Aorta (tissue), 5 donors: ENCODE data around the gene NHP2. TPM values are rescaled to one million over a fixed set of nuclear protein-coding genes. Genes with fewer than 3 reads are reported as not detected.

Source experiments
- ATAC-seq: fragments of 200-7000 bp; cut with Tn5 transposase; one replicate; pipeline ENCODE4 v1.9.1; 2022; ENCODE audit warnings: moderate library complexity; ENCODE audit not compliant: low FRiP score
- DNase-seq, 2 donors: peaks; one replicate each; pipeline ENCODE4 v3.0.0-alpha.2; 2020
- H3K27ac ChIP-seq, 2 donors: one replicate each; pipeline ENCODE4 v1.5.1; 2013; ENCODE audit warnings: low read length in 2 of 2, mild to moderate bottlenecking in 2 of 2, moderate library complexity in 2 of 2, control low read depth in 1 of 2, inconsistent platforms in 1 of 2, low read depth in 1 of 2
- H3K27me3 ChIP-seq, 2 donors: one replicate each; pipeline ENCODE4 v1.6.1; 2013; ENCODE audit warnings: control low read depth in 1 of 2, low read length in 1 of 2, mild to moderate bottlenecking in 1 of 2, moderate library complexity in 1 of 2; ENCODE audit not compliant: insufficient read depth in 2 of 2, control insufficient read depth in 1 of 2
- H3K36me3 ChIP-seq, 2 donors: one replicate each; pipeline ENCODE4 v1.6.1; 2013; ENCODE audit warnings: control low read depth in 1 of 2, low read length in 1 of 2, mild to moderate bottlenecking in 1 of 2; ENCODE audit not compliant: insufficient read depth in 2 of 2, control insufficient read depth in 1 of 2
- H3K4me1 ChIP-seq, 2 donors: one replicate each; pipeline ENCODE4 v1.6.1; 2013; ENCODE audit warnings: low read length in 2 of 2, control low read depth in 1 of 2, mild to moderate bottlenecking in 1 of 2, moderate library complexity in 1 of 2; ENCODE audit not compliant: insufficient read depth in 2 of 2, control insufficient read depth in 1 of 2
- H3K4me3 ChIP-seq, 2 donors: one replicate each; pipeline ENCODE4 v1.5.1; 2013; ENCODE audit warnings: low read length in 2 of 2, control low read depth in 1 of 2, mild to moderate bottlenecking in 1 of 2
- H3K9me3 ChIP-seq: one replicate; pipeline ENCODE4 v1.6.1; 2013; ENCODE audit warnings: mild to moderate bottlenecking, low read length; ENCODE audit not compliant: control insufficient read depth
- WGBS, 2 donors: extraction: QIAGEN DNeasy Blood & Tissue Kit; methylation state at CpG; one replicate each; pipeline ENCODE4 v1.1.7; 2013; 5-methylcytosine and 5-hydroxymethylcytosine counted together
- intact Hi-C, 2 donors: fragments of 100-400 bp; cut with DNase I; formaldehyde crosslinking; loops; one replicate each; pipeline versions ENCODE4 v1.14.2 to v1.15.0; 2022
- polyA plus RNA-seq, 2 donors: library from polyadenylated mRNA; stranded (reverse); fragments of 200-250 nt; gene quantifications; one replicate each; pipeline ENCODE4 v1.2.3, GENCODE V29; 2013
- total RNA-seq, 2 donors: library from RNA; stranded (reverse); fragmentation: NEBNext Ultra II Directional; extraction: Animal tissue kit (Norgen Biotek cat#: 25700); gene quantifications; one replicate each; pipeline ENCODE4 v1.2.1, GENCODE V29; 2021
- donor health status: healthy with polysubstance abuse.
- donor health status: Bipolar disorder and iron deficiency.
- donor health status: DM: no; HTN: no; CAD: no.
- donor health status: DM: no; HTN: no; CAD: no.
- donor health status: DM: yes; HTN: yes; CAD: no.

NHP2 gene
- total and polyA plus RNA-seq, 4 donors = 55.7 to 130 (median 83.4) TPM

DNA sequence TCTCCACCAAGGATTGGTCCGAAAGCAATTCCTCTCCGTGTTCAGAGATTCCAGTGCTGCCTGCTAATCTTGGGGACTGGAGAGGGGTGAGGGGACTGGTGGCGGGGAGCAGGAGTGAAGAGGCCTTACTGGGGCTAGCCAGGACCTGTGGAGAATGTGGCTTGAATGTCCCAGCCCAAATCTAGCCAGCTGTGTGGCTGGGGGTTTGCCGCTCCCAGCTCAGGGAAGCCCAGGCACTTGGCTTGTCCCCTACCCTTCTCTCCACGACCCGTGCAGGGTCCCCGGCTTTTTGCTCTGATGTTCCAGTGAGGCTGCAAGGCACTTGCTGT lies 37.9 kb downstream of the NHP2 start:
- H3K4me1 ChIP-seq = no peaks in the 10 kb centered on the region
- H3K36me3 ChIP-seq = no peaks in the 10 kb centered on the region
- intact Hi-C loops = no loop called here
- ATAC-seq (no peak), DNase-seq (no peak)
- H3K9me3 ChIP-seq = no peaks in the 10 kb centered on the region
- 10 to 13% methylated on average over 7 of the region's 7 CpGs for WGBS, 2 donors
- H3K4me3 ChIP-seq = no peak overlapping the region
- no peaks in the 10 kb centered on the region for H3K27me3 ChIP-seq
- no peak overlapping the region for H3K27ac ChIP-seq

DNA sequence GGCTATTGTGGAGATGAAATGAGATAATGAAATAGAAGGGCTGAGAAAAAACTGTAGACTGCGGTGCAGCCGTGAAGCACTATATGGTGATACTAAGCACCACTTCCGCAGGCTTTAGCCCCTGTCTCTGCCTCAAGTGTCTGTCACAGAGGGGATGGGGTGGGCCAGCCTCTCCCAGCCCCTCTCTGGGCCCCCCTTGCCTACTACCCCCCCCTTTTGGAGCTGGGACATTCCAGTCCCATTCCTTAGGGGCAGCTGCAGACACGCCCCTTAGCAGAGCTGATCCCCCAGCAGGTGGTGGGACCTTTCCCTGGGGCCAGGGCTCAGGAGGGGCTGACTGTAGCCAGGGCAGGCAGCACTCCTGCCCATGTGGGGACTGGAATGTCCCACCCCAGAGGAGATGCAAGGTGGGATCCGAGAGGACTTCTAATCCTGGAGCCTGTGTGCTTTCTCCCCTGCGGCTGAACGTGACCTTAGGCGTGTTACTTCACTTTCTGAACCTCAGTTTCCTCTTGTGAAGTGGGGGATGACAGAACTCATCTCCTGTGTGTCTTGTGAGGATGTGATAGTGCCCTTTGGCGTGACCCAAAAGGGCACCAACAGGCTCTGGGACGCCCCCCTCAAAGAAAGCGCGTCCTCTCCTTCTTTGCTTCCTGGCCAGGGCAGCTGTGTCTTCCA lies 38.4 kb downstream of the NHP2 start:
- DNase-seq (no peak), ATAC-seq (no peak)
- no peaks in the 10 kb centered on the region for H3K36me3 ChIP-seq
- intact Hi-C loops = no loop called here
- no peak overlapping the region for H3K4me3 ChIP-seq
- no peaks in the 10 kb centered on the region for H3K9me3 ChIP-seq
- no peak overlapping the region for H3K27ac ChIP-seq
- no peaks in the 10 kb centered on the region for H3K27me3 ChIP-seq
- WGBS, 2 donors = 25 to 32% methylated on average over 12 of the region's 12 CpGs
- H3K4me1 ChIP-seq = no peaks in the 10 kb centered on the region

DNA sequence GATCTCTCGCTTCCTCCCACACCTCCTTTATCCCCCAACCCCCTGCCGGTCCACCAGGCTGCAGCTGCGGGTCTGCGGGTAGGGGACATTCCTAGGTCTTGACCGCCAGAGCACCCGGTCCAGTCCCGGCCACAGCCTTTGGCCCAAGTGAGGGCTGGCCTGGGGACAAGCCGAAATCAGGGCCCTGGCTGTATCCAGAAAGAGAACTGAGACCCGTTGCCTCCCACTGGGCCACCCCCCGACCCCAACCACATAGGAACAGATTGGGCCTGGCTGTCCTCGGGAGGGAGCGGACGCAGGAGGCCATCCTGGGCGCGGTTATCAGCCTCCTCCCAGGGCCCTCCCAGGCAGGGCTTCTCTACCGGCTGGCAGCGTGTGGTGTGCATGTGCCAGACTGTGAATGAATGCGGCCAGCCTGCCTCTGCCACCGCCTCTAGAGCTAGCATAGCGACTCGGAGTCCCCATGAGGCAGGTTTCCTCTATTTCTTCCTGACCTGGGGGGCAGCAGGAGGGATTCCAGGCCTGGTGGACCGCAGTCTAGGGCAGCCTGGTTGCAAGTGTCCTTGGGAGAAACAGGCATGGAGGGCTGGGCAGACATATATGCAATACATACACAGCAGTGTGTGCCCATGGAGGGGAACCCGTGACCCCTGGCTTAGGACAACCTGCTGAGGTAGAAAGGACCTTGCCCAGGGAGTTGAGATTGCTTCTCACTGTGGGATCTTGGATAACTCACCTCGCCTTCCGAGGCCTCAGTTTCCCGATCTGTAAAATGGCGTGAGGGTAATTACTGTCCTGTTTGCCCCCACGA lies 39.2 kb downstream of the NHP2 start:
- Histone ChIP-seq H3K4me1 (no peaks in the 10 kb centered on the region), H3K27me3 (no peaks in the 10 kb centered on the region), H3K27ac (no peak overlapping the region), H3K36me3 (no peaks in the 10 kb centered on the region), H3K9me3 (no peaks in the 10 kb centered on the region), H3K4me3 (no peak overlapping the region)
- intact Hi-C loops = no loop called here
- 9 to 15% methylated on average over 25 to 28 of the region's 28 CpGs for WGBS, 2 donors
- DNase-seq = no peak
- no peak for ATAC-seq

DNA sequence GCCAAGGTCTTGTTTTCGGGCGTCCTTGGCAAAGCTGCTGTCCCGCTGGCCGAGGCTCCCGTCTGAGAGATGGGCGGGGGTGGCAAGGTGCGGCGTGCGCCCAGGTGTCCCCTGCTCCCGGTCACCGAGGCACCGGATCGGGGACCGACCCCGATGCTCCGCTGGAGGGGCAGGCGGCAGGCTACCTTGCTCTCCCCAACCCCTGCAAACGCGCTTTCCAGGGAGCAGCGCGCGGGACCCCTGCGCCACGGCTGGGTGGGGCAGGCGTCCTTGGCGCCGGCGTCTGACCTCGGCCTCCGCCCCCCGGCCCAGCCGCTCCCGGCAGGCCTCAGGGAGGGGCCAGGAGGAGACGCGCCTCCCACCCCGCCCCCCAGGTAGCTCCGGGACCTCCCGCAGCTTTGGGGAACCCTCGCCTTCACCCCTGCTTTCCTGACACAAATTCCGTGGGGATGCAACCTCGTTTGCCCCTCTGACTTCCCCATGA lies 39.8 kb downstream of the NHP2 start:
- Histone ChIP-seq H3K4me1 (no peaks in the 10 kb centered on the region), H3K27ac (no peak overlapping the region), H3K4me3 (peak overlapping the region in 1 of 2 donors; percentile 34), H3K36me3 (no peaks in the 10 kb centered on the region), H3K9me3 (no peaks in the 10 kb centered on the region), H3K27me3 (no peaks in the 10 kb centered on the region)
- DNase-seq (peak in 1 of 2 donors; percentile 61), ATAC-seq (no peak)
- 1% methylated on average over 31 to 41 of the region's 41 CpGs for WGBS, 2 donors
- intact Hi-C loops = no loop called here

DNA sequence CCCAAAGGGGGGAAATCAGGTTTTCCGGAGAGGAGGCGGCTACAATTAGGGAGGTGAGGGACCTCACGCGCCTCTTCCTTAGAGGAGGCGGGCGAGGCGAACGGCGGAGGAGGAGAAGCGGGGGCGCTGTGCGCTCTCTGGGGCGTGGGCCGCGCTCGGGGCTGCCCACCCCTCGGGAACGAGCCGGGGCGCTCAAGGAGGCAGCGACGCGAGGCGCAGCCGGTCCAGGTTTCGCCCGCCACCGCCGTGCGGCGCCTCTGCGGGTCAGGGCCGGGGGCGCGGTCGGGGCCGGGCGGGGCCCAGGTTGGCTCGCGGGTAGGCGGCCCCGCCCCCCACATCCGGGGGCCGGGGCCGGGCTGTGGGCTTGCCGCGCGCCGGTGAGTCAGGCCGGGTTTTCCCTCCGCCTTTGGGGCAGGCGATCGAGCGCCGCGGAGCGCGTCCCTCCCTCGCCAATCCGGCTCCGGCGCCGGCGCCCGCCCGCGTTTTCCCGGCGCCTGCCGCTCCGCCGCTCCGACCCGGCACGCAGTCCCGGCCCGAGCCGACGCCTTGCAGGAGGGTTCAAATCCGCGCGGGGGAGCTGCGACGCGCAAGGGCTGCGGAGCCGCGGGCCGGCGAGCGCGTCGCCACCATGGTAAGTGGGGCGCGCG lies 40.4 kb downstream of the NHP2 start, which contains the start of gene N4BP3:
TSS of gene N4BP3 (plus strand) at position 392 of the 647 bp plus-strand sequence. CDS start 6,052 bp downstream, outside the sequence.
- H3K9me3 ChIP-seq = no peaks in the 10 kb centered on the region
- no peaks in the 10 kb centered on the region for H3K27me3 ChIP-seq
- intact Hi-C loops = no loop called here
- DNase-seq = no peak
- H3K36me3 ChIP-seq = no peaks in the 10 kb centered on the region
- H3K27ac ChIP-seq = no peak within 1 kb of the TSS
- ATAC-seq = no peak
- H3K4me3 ChIP-seq = peak within 1 kb of the TSS in 1 of 2 donors; percentile 34
- 0 to 1% methylated on average over 29 to 96 of the region's 96 CpGs for WGBS, 2 donors
- no peaks in the 10 kb centered on the region for H3K4me1 ChIP-seq

DNA sequence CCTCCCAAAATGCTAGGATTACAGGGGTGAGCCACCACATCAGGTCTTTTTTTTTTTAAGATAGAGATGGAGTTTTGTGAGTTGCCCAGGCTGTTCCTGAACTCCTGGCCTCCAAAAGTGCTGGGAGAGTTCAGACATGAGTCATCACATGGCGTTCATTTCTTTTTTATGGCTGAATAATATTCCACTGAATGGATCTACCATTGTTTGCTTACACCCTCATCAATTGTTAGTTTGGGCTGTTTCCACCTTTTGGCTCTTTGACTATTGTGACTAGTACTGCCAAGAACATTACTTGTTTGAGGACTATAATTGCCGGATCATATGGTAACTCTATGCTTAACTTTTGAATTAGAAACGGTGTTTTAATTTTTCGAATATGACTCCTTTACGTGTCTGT lies 41.1 kb downstream of the NHP2 start:
- ATAC-seq (no peak), DNase-seq (no peak)
- Histone ChIP-seq H3K36me3 (no peaks in the 10 kb centered on the region), H3K27ac (no peak overlapping the region), H3K4me3 (no peak overlapping the region), H3K27me3 (no peaks in the 10 kb centered on the region), H3K9me3 (no peaks in the 10 kb centered on the region), H3K4me1 (no peaks in the 10 kb centered on the region)
- WGBS, 2 donors = 78 to 79% methylated on average over 5 of the region's 5 CpGs
- intact Hi-C loops = no loop called here

DNA sequence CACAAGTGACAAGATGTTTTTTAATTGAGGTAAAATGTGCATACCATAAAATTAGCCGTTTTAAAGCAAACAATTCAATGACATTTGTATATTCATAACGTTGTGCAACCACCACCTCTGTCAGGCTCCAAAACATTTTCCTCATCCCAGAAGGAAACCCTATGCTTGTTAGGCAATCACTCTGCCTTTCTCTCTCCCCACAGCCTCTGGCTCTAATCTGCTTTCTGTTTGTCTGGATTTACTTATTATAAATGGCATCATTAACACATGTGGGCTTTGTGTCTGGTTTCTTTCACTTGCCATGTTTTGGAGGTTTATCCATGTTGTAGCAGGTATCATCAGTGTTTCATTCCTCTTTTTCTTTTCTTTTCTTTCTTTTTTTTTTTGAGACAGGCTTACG lies 41.8 kb downstream of the NHP2 start:
- ATAC-seq (no peak), DNase-seq (no peak)
- no peaks in the 10 kb centered on the region for H3K27me3 ChIP-seq
- no peak overlapping the region for H3K27ac ChIP-seq
- H3K9me3 ChIP-seq = no peaks in the 10 kb centered on the region
- no peak overlapping the region for H3K4me3 ChIP-seq
- H3K36me3 ChIP-seq = no peaks in the 10 kb centered on the region
- intact Hi-C loops = no loop called here
- WGBS, 2 donors = 51 to 70% methylated on average over 3 of the region's 3 CpGs
- H3K4me1 ChIP-seq = no peaks in the 10 kb centered on the region

DNA sequence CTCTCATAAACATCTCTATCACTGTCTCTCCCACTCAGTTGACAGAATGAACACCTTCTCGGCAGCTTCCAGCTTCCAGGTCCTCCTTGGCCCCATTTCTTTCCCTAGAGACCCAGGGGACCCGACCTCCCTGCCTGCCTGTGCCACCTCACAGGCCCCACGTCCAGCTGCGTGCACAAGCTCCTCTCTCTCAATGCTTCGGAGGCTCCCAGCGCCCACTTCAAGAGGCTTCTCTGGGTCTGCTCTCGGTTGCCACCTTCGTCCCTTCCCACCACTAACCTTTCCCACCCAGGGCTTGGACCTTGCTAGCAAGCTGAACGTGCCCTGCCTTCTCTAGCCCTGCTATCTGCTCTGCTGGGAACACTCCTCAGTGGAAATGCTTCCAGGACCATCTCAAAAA lies 43.2 kb downstream of the NHP2 start:
- intact Hi-C loops = no loop called here
- no peak for DNase-seq
- Histone ChIP-seq H3K36me3 (no peaks in the 10 kb centered on the region), H3K27me3 (no peaks in the 10 kb centered on the region), H3K4me1 (no peaks in the 10 kb centered on the region), H3K27ac (no peak overlapping the region), H3K9me3 (no peaks in the 10 kb centered on the region), H3K4me3 (no peak overlapping the region)
- no peak for ATAC-seq
- WGBS, 2 donors = 81% methylated on average over 9 of the region's 9 CpGs
